Measurements from ENCODE around the gene L3MBTL3. TPM values are rescaled to one million over a fixed set of nuclear protein-coding genes. Genes with fewer than 3 reads are reported as not detected.

L3MBTL3 gene
- total RNA-seq, 1 donor from 2014 or later = 22.2 TPM

- Histone ChIP-seq H3K27ac (ENCODE audit: low read depth, low read length) (no peak overlapping the region), H3K4me3 (ENCODE audit: insufficient read depth, low read depth, low read length) (no peak overlapping the region), H3K36me3 (ENCODE audit: insufficient read depth, low read length) (peaks cover 6% of the 10 kb centered on the region), H3K27me3 (ENCODE audit: insufficient read depth, low read length) (no peaks in the 10 kb centered on the region), H4K20me1 (ENCODE audit: insufficient read depth, low read length) (no peaks in the 10 kb centered on the region), H3K9ac (ENCODE audit: low read length) (no peak overlapping the region), H3K4me2 (ENCODE audit: low read length) (no peak overlapping the region), H3K9me3 (ENCODE audit: insufficient read depth, low read depth, low read length) (no peaks in the 10 kb centered on the region), H3K4me1 (ENCODE audit: insufficient read depth, low read length) (no peaks in the 10 kb centered on the region), H3K79me2 (ENCODE audit: insufficient read depth, low read length) (no peaks in the 10 kb centered on the region), H2AFZ (ENCODE audit: low read depth, low read length) (no peak overlapping the region)
- H3K27ac Mint-ChIP-seq (ENCODE audit: unreplicated experiment) = no peak overlapping the region
- DNase-seq (ENCODE audit: low read depth) = no peak
- no peaks in the 10 kb centered on the region for H3K36me3 Mint-ChIP-seq (ENCODE audit: low read depth, unreplicated experiment)
- no peak for FAIRE-seq
- H3K27me3 Mint-ChIP-seq (ENCODE audit: low read depth, unreplicated experiment) = no peaks in the 10 kb centered on the region
- H3K4me3 Mint-ChIP-seq (ENCODE audit: unreplicated experiment) = no peak overlapping the region
- H3K9me3 Mint-ChIP-seq (ENCODE audit: unreplicated experiment) = peaks cover 3% of the 10 kb centered on the region
- no peaks in the 10 kb centered on the region for H3K4me1 Mint-ChIP-seq (ENCODE audit: low read depth, unreplicated experiment)
- TF ChIP-seq EZH2 (IDR thresholded peaks at IDR 0.05; ENCODE audit: insufficient read depth, low read length) (no peak), CTCF (IDR thresholded peaks at IDR 0.05; ENCODE audit: insufficient read depth, low read depth, low read length) (no peak)
These were observed 134.6 kb downstream of the L3MBTL3 start for GRCh38 chr6:130152908-130153510.

- H3K4me3 Mint-ChIP-seq (ENCODE audit: unreplicated experiment) = no peak overlapping the region
- H3K4me1 Mint-ChIP-seq (ENCODE audit: low read depth, unreplicated experiment) = no peaks in the 10 kb centered on the region
- peaks cover 6% of the 10 kb centered on the region for H3K9me3 Mint-ChIP-seq (ENCODE audit: unreplicated experiment)
- H2AFZ ChIP-seq (ENCODE audit: low read depth, low read length) = no peak overlapping the region
- H3K27ac ChIP-seq (ENCODE audit: low read depth, low read length) = no peak overlapping the region
- no peaks in the 10 kb centered on the region for H3K4me1 ChIP-seq (ENCODE audit: insufficient read depth, low read length)
- no peak overlapping the region for H3K9ac ChIP-seq (ENCODE audit: low read length)
- no peaks in the 10 kb centered on the region for H3K9me3 ChIP-seq (ENCODE audit: insufficient read depth, low read depth, low read length)
- H3K79me2 ChIP-seq (ENCODE audit: insufficient read depth, low read length) = no peaks in the 10 kb centered on the region
- no peaks in the 10 kb centered on the region for H3K27me3 ChIP-seq (ENCODE audit: insufficient read depth, low read length)
- TF ChIP-seq CTCF (IDR thresholded peaks at IDR 0.05; ENCODE audit: insufficient read depth, low read depth, low read length) (no peak), EZH2 (IDR thresholded peaks at IDR 0.05; ENCODE audit: insufficient read depth, low read length) (no peak)
- H3K4me3 ChIP-seq (ENCODE audit: insufficient read depth, low read depth, low read length) = no peak overlapping the region
- no peaks in the 10 kb centered on the region for H3K27me3 Mint-ChIP-seq (ENCODE audit: low read depth, unreplicated experiment)
- H4K20me1 ChIP-seq (ENCODE audit: insufficient read depth, low read length) = no peaks in the 10 kb centered on the region
- H3K36me3 ChIP-seq (ENCODE audit: insufficient read depth, low read length) = peaks cover 2% of the 10 kb centered on the region
- H3K4me2 ChIP-seq (ENCODE audit: low read length) = no peak overlapping the region
- DNase-seq (ENCODE audit: low read depth) (no peak), FAIRE-seq (no peak)
- no peaks in the 10 kb centered on the region for H3K36me3 Mint-ChIP-seq (ENCODE audit: low read depth, unreplicated experiment)
- no peak overlapping the region for H3K27ac Mint-ChIP-seq (ENCODE audit: unreplicated experiment)
These were observed 138.5 kb downstream of the L3MBTL3 start for GRCh38 chr6:130156908-130157307.

GRCh38 chr6:130158056-130158455 is 139.7 kb downstream of the L3MBTL3 start:
- H3K27ac Mint-ChIP-seq (ENCODE audit: unreplicated experiment) = no peak overlapping the region
- no peak overlapping the region for H2AFZ ChIP-seq (ENCODE audit: low read depth, low read length)
- peaks cover 6% of the 10 kb centered on the region for H3K9me3 Mint-ChIP-seq (ENCODE audit: unreplicated experiment)
- TF ChIP-seq CTCF (IDR thresholded peaks at IDR 0.05; ENCODE audit: insufficient read depth, low read depth, low read length) (no peak), EZH2 (IDR thresholded peaks at IDR 0.05; ENCODE audit: insufficient read depth, low read length) (no peak)
- H3K9me3 ChIP-seq (ENCODE audit: insufficient read depth, low read depth, low read length) = no peaks in the 10 kb centered on the region
- H3K9ac ChIP-seq (ENCODE audit: low read length) = no peak overlapping the region
- H3K4me3 Mint-ChIP-seq (ENCODE audit: unreplicated experiment) = no peak overlapping the region
- peak; percentile 73 for DNase-seq (ENCODE audit: low read depth)
- no peaks in the 10 kb centered on the region for H3K36me3 Mint-ChIP-seq (ENCODE audit: low read depth, unreplicated experiment)
- no peak overlapping the region for H3K4me3 ChIP-seq (ENCODE audit: insufficient read depth, low read depth, low read length)
- H3K27ac ChIP-seq (ENCODE audit: low read depth, low read length) = no peak overlapping the region
- H4K20me1 ChIP-seq (ENCODE audit: insufficient read depth, low read length) = no peaks in the 10 kb centered on the region
- no peaks in the 10 kb centered on the region for H3K4me1 ChIP-seq (ENCODE audit: insufficient read depth, low read length)
- no peaks in the 10 kb centered on the region for H3K4me1 Mint-ChIP-seq (ENCODE audit: low read depth, unreplicated experiment)
- no peaks in the 10 kb centered on the region for H3K79me2 ChIP-seq (ENCODE audit: insufficient read depth, low read length)
- no peaks in the 10 kb centered on the region for H3K27me3 ChIP-seq (ENCODE audit: insufficient read depth, low read length)
- H3K27me3 Mint-ChIP-seq (ENCODE audit: low read depth, unreplicated experiment) = no peaks in the 10 kb centered on the region
- H3K36me3 ChIP-seq (ENCODE audit: insufficient read depth, low read length) = no peaks in the 10 kb centered on the region
- H3K4me2 ChIP-seq (ENCODE audit: low read length) = no peak overlapping the region
- FAIRE-seq = no peak

All from astrocyte (in vitro differentiated cells and primary cell).